ENCODE data around the gene PLAAT4. TPM values are rescaled to one million over a fixed set of nuclear protein-coding genes. Genes with fewer than 3 reads are reported as not detected.
"Not testable (repeated sequence)": the region's sequence is repeated elsewhere in the genome, so short reads cannot be mapped to it uniquely, and the experiment has no call there.

The PLAAT4 gene
- total RNA-seq, 1 donor = 16.6 TPM

DNA sequence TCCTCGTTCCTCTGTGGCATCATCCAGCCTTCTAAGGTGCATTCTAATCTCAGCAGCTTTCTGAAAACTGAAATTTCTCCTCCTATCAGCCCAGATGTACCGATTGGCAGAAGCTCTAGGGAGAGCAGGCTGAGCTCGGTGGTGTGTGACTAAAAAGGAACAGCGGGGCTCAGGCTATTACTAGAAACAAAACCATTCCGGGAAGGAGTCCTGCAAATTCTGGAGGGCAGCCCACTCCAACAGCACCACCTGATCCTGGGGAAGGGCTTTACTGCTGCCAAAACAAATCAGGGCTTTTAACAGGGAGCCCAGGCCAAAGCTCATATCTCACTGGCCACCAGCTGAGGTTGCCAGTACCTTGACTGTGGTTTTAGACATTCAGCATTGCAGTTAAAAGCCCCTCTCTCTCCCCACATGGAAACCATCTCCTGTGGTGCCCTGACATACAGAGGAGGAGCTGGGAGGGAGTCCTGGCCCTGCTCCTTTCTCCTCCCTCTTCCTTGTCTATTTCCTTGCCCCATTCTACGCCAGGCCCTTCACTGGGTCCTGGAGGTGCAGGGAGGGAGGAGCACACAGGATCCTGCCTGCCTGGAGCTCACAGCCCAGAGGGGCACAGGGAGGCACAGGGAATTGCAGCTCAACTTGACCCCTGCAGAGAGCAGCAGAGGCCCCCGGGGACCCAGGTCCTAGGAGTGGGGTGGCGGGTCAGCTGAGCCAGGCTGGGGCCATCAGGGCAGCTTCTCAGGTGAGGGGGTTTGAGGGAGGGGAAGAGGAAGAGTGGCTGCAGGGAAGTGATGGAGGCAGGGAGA, 889 bp downstream of the PLAAT4 start:
- peak; percentile 94 for DNase-seq (ENCODE audit: low read depth)
- peak overlapping the region; percentile 65 for H3K4me3 ChIP-seq (ENCODE audit: low read depth, low read length)
- TF ChIP-seq, protein P1, sequence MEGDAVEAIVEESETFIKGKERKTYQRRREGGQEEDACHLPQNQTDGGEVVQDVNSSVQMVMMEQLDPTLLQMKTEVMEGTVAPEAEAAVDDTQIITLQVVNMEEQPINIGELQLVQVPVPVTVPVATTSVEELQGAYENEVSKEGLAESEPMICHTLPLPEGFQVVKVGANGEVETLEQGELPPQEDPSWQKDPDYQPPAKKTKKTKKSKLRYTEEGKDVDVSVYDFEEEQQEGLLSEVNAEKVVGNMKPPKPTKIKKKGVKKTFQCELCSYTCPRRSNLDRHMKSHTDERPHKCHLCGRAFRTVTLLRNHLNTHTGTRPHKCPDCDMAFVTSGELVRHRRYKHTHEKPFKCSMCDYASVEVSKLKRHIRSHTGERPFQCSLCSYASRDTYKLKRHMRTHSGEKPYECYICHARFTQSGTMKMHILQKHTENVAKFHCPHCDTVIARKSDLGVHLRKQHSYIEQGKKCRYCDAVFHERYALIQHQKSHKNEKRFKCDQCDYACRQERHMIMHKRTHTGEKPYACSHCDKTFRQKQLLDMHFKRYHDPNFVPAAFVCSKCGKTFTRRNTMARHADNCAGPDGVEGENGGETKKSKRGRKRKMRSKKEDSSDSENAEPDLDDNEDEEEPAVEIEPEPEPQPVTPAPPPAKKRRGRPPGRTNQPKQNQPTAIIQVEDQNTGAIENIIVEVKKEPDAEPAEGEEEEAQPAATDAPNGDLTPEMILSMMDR (IDR thresholded peaks at IDR 0.05; ENCODE audit: insufficient read depth, low read length) = no peak

GRCh38 chr11:63542506-63542905, 5.9 kb downstream of the PLAAT4 start:
- peak; percentile 19 for DNase-seq (ENCODE audit: low read depth)
- not testable (repeated sequence) for H3K4me3 ChIP-seq (ENCODE audit: low read depth, low read length)

GRCh38 chr11:63543711-63544110, 7.1 kb downstream of the PLAAT4 start:
- TF ChIP-seq, protein P1 (IDR thresholded peaks at IDR 0.05; ENCODE audit: insufficient read depth, low read length) = no peak
- DNase-seq (ENCODE audit: low read depth) = no peak
- no peak overlapping the region for H3K4me3 ChIP-seq (ENCODE audit: low read depth, low read length)

- no peak overlapping the region for H3K4me3 ChIP-seq (ENCODE audit: low read depth, low read length)
- no peak for DNase-seq (ENCODE audit: low read depth)
- TF ChIP-seq, protein P1 (IDR thresholded peaks at IDR 0.05; ENCODE audit: insufficient read depth, low read length) = no peak
Observed at GRCh38 chr11:63547061-63547460, 10.5 kb downstream of the PLAAT4 start.

DNA sequence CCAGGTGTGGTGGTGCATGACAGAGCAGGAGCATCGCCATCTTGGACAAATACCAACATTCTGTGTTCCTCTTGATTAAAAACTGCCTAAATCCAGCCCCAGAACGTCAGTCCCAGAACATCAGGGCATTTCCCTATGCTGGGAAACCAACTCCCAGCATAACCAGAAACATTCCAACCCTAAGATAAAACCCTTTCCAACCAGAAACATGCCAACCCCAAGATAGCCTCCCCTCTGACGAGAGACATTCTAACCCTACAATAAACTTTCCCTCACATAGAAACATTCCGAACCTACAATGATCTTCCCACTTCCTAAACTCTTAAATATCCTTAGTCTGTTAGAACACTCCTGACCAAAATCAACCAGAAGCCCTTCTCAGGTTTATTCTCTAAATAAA, 11.6 kb downstream of the PLAAT4 start:
- peak; percentile 70 for DNase-seq (ENCODE audit: low read depth)
- H3K4me3 ChIP-seq (ENCODE audit: low read depth, low read length) = no peak overlapping the region
- TF ChIP-seq, protein P1 (IDR thresholded peaks at IDR 0.05; ENCODE audit: insufficient read depth, low read length) = no peak

- DNase-seq (ENCODE audit: low read depth) = no peak
- TF ChIP-seq, protein P1 (IDR thresholded peaks at IDR 0.05; ENCODE audit: insufficient read depth, low read length) = no peak
Observed at GRCh38 chr11:63549411-63549810, 12.8 kb downstream of the PLAAT4 start.

GRCh38 chr11:63550156-63550700, 13.6 kb downstream of the PLAAT4 start:
- not testable (repeated sequence) for DNase-seq (ENCODE audit: low read depth); H3K4me3 ChIP-seq (ENCODE audit: low read depth, low read length)

More at GRCh38 chr11:63549411-63549810, 12.8 kb downstream of the PLAAT4 start:
- no peak overlapping the region for H3K4me3 ChIP-seq (ENCODE audit: low read depth, low read length)
